Thoracic aorta (tissue), 2 donors: Measurements from ENCODE around the gene CPHXL. TPM values are rescaled to one million over a fixed set of nuclear protein-coding genes. Genes with fewer than 3 reads are reported as not detected.

Experiments used
- ATAC-seq: fragments of 150-250 bp; one replicate; pipeline ENCODE4 v1.8.0; 2017; ENCODE audit warnings: low read depth; ENCODE audit not compliant: insufficient number of reproducible peaks, low FRiP score
- DNase-seq: peaks from one replicate; pipeline ENCODE4 v3.0.0-alpha.2; 2020; ENCODE audit warnings: low spot score
- H3K27ac ChIP-seq, 2 donors: fragments of 200-600 bp; sonication (generic); 1 replicate in 1 of 2; 2 replicates in 1 of 2; pipeline ENCODE4 v1.5.1; 2016; ENCODE audit warnings: mild to moderate bottlenecking in 2 of 2, moderate library complexity in 2 of 2
- H3K27me3 ChIP-seq: fragments of 200-600 bp; sonication (generic); replicated peaks from 2 replicates; pipeline ENCODE4 v1.6.0; 2016; ENCODE audit warnings: mild to moderate bottlenecking; ENCODE audit not compliant: insufficient read depth
- H3K36me3 ChIP-seq: fragments of 200-600 bp; sonication (generic); one replicate; pipeline ENCODE4 v1.5.1; 2016
- H3K4me1 ChIP-seq, 2 donors: fragments of 200-600 bp; sonication (generic); 1 replicate in 1 of 2; 2 replicates in 1 of 2; pipeline versions ENCODE4 v1.5.1 to v1.6.0; 2016; ENCODE audit warnings: low read depth in 2 of 2, mild to moderate bottlenecking in 1 of 2; ENCODE audit not compliant: control insufficient read depth in 1 of 2
- H3K4me3 ChIP-seq: fragments of 200-600 bp; sonication (generic); 2 replicates; pipeline ENCODE4 v1.5.1; 2016; ENCODE audit warnings: mild to moderate bottlenecking
- H3K9me3 ChIP-seq: fragments of 200-600 bp; sonication (generic); 2 replicates; pipeline ENCODE4 v1.5.1; 2016
- CTCF ChIP-seq: fragments of 200-600 bp; sonication (generic); IDR thresholded peaks from one replicate; pipeline ENCODE4 v1.5.1; 2019; ENCODE audit warnings: antibody characterized with exemption
- total RNA-seq, 2 donors: library from RNA; depleted of rRNA; stranded (reverse); fragments of >200 nt; gene quantifications; one replicate each; pipeline versions ENCODE4 v1.1.0 to v1.2.3, GENCODE V29; 2016

Gene CPHXL
- total RNA-seq, 2 donors from 2014 or later: not detected

- no peak for DNase-seq
- H3K4me3 ChIP-seq: no peak overlapping the region
- no peaks in the 10 kb centered on the region for H3K9me3 ChIP-seq
- no peaks in the 10 kb centered on the region for H3K36me3 ChIP-seq
- no peaks in the 10 kb centered on the region for H3K27me3 ChIP-seq
- TF ChIP-seq CTCF: no peak
- no peak overlapping the region for H3K27ac ChIP-seq
- ATAC-seq: no peak
- no peaks in the 10 kb centered on the region for H3K4me1 ChIP-seq
Observed at GRCh38 chr16:75750528-75750927, 24.2 kb upstream of the CPHXL start.

GRCh38 chr16:75746359-75746758 is 20.1 kb upstream of the CPHXL start:
- ATAC-seq (no peak), DNase-seq (no peak)
- Histone ChIP-seq H3K4me1 (no peaks in the 10 kb centered on the region), H3K9me3 (no peaks in the 10 kb centered on the region), H3K4me3 (no peak overlapping the region), H3K36me3 (no peaks in the 10 kb centered on the region), H3K27ac (no peak overlapping the region), H3K27me3 (no peaks in the 10 kb centered on the region)
- TF ChIP-seq CTCF: no peak

GRCh38 chr16:75745823-75746222 is 19.5 kb upstream of the CPHXL start:
- Histone ChIP-seq H3K4me3 (no peak overlapping the region), H3K9me3 (no peaks in the 10 kb centered on the region), H3K27ac (no peak overlapping the region), H3K27me3 (no peaks in the 10 kb centered on the region), H3K4me1 (no peaks in the 10 kb centered on the region), H3K36me3 (no peaks in the 10 kb centered on the region)
- ATAC-seq: no peak
- no peak for DNase-seq
- TF ChIP-seq CTCF: no peak

- Histone ChIP-seq H3K27ac (no peak overlapping the region), H3K27me3 (no peaks in the 10 kb centered on the region)
- no peak for TF ChIP-seq CTCF
Observed at GRCh38 chr16:75745242-75745641, 19.0 kb upstream of the CPHXL start.

GRCh38 chr16:75742424-75743047 is 16.2 kb upstream of the CPHXL start:
- no peak overlapping the region for H3K4me3 ChIP-seq
- no peaks in the 10 kb centered on the region for H3K4me1 ChIP-seq
- no peaks in the 10 kb centered on the region for H3K9me3 ChIP-seq
- no peaks in the 10 kb centered on the region for H3K36me3 ChIP-seq
- no peaks in the 10 kb centered on the region for H3K27me3 ChIP-seq
- DNase-seq: no peak
- no peak for ATAC-seq
- no peak overlapping the region for H3K27ac ChIP-seq
- TF ChIP-seq CTCF: no peak

More at GRCh38 chr16:75745242-75745641, 19.0 kb upstream of the CPHXL start:
- ATAC-seq (no peak), DNase-seq (no peak)
- H3K4me1 ChIP-seq: no peaks in the 10 kb centered on the region
- H3K9me3 ChIP-seq: no peaks in the 10 kb centered on the region
- H3K36me3 ChIP-seq: no peaks in the 10 kb centered on the region
- H3K4me3 ChIP-seq: no peak overlapping the region
